ENCODE measurements around the gene MAN2A1.

GRCh38 chr5:109826426-109826825, 136.7 kb downstream of the MAN2A1 start:
- TF ChIP-seq CTCF (IDR thresholded peaks at IDR 0.05 in 8 of 11, conservative IDR thresholded peaks at IDR 0.05 in 3 of 11) (no peak), POLR2A (IDR thresholded peaks at IDR 0.05) (no peak)

Measured in spleen (tissue), 7 donors.